K562 (cell line): ENCODE results near the gene HRCT1. TPM values are rescaled to one million over a fixed set of nuclear protein-coding genes. Genes with fewer than 3 reads are reported as not detected.

Experiments
- ATAC-seq: fragments of 200-7000 bp; cut with Tn5 transposase; 3 replicates; pipeline ENCODE4 v1.9.1; 2020; ENCODE audit warnings: moderate library complexity
- BruUV-seq: library from RNA; stranded (reverse); fragments of 400-500 nt; replicated peaks from 2 replicates; lab custom pipeline; 2021; lab: Mats Ljungman, UMichigan
- CTCF ChIA-PET: fragments of 300-600 bp; formaldehyde crosslinking; extraction: SDS; loops from one replicate; lab custom pipeline; 2021; ENCODE audit warnings: low intra/inter-chr PET ratio; lab: Yijun Ruan, JAX
- POLR2A ChIA-PET: fragments of 300-600, 350-650 bp; sonication (Branson Sonifier 250); formaldehyde crosslinking; extraction: SDS; loops from one replicate; lab custom pipeline; 2021; ENCODE audit warnings: antibody characterized with exemption, inconsistent platforms; lab: Yijun Ruan, JAX
- DNase-seq, 4 experiments: peaks; one replicate each; pipeline versions ENCODE4 v3.0.0 to v3.0.0-alpha.2; 2011 to 2018; ENCODE audit warnings: low spot score in 3 of 4, mixed read lengths in 3 of 4; ENCODE audit errors: extremely low read depth in 1 of 4
- FAIRE-seq: peaks from 2 replicates; lab custom pipeline; 2011; peaks lifted over from hg19 to GRCh38; lab: Jason Lieb, UNC
- H2AFZ ChIP-seq: 2 replicates; pipeline ENCODE4 v1.6.0; 2011; ENCODE audit warnings: low read depth, low read length, control low read depth, inconsistent platforms
- H3K27ac ChIP-seq: fragments of 200-600 bp; 3 replicates; pipeline ENCODE4 v1.8.0; 2011; ENCODE audit warnings: low read depth, mild to moderate bottlenecking, control low read depth, inconsistent platforms, low read length, moderate library complexity, mixed read lengths; ENCODE audit errors: extremely low read depth
- H3K27me3 ChIP-seq, 2 experiments: fragments of 300-600 bp in 1 of 2; 2 replicates in 1 of 2; 3 replicates in 1 of 2; pipeline versions ENCODE4 v1.6.0 to v1.8.0; 2011; ENCODE audit warnings: inconsistent platforms in 2 of 2, low read length in 2 of 2, mild to moderate bottlenecking in 1 of 2, mixed read lengths in 1 of 2, moderate library complexity in 1 of 2; ENCODE audit not compliant: control insufficient read depth in 2 of 2, insufficient read depth in 2 of 2
- H3K36me3 ChIP-seq: fragments of 300-600 bp; 3 replicates; pipeline ENCODE4 v1.8.0; 2011; ENCODE audit warnings: mild to moderate bottlenecking, low read length, inconsistent platforms; ENCODE audit not compliant: control insufficient read depth, insufficient read depth
- H3K4me1 ChIP-seq, 2 experiments: fragments of 200-600 bp in 1 of 2; replicated peaks in 1 of 2; 2 replicates in 1 of 2; 3 replicates in 1 of 2; pipeline versions ENCODE4 v1.5.1 to v1.8.0; 2011; ENCODE audit warnings: inconsistent platforms in 2 of 2, low read length in 2 of 2, mild to moderate bottlenecking in 1 of 2, mixed read lengths in 1 of 2, moderate library complexity in 1 of 2; ENCODE audit not compliant: control insufficient read depth in 2 of 2, insufficient read depth in 2 of 2
- H3K4me2 ChIP-seq: 2 replicates; pipeline ENCODE4 v1.6.1; 2011; ENCODE audit warnings: low read length, control low read depth, inconsistent platforms, mixed read lengths; ENCODE audit not compliant: insufficient read depth
- H3K4me3 ChIP-seq: fragments of 200-600 bp; sonication (generic), shearing (Covaris generic); 2 replicates; pipeline ENCODE4 v1.5.1; 2016; ENCODE audit warnings: control low read depth, inconsistent platforms
- H3K79me2 ChIP-seq: fragments of 200-600 bp; 3 replicates; pipeline ENCODE4 v1.8.0; 2011; ENCODE audit warnings: low read length, inconsistent platforms; ENCODE audit not compliant: control insufficient read depth, insufficient read depth
- H3K9ac ChIP-seq, 2 experiments: 2 replicates each; pipeline versions ENCODE4 v1.6.0 to v1.6.1; 2011; ENCODE audit warnings: low read depth in 2 of 2, low read length in 2 of 2, control low read depth in 1 of 2, inconsistent platforms in 1 of 2, mild to moderate bottlenecking in 1 of 2, mixed read lengths in 1 of 2; ENCODE audit not compliant: insufficient read depth in 1 of 2
- H3K9me1 ChIP-seq: one replicate; pipeline ENCODE4 v1.6.0; 2011; ENCODE audit warnings: inconsistent platforms, mild to moderate bottlenecking, low read length, moderate library complexity; ENCODE audit not compliant: control insufficient read depth, insufficient read depth
- H3K9me3 ChIP-seq: replicated peaks from 2 replicates; pipeline ENCODE4 v1.5.1; 2011; ENCODE audit warnings: low read depth, low read length, inconsistent platforms; ENCODE audit not compliant: control insufficient read depth, insufficient read depth
- H4K20me1 ChIP-seq: replicated peaks from 2 replicates; pipeline ENCODE4 v1.6.1; 2011; ENCODE audit warnings: low read length, inconsistent platforms, mixed read lengths; ENCODE audit not compliant: control insufficient read depth, insufficient read depth
- ATF1 ChIP-seq, 2 experiments: fragments of 450-650 bp in 1 of 2; IDR thresholded peaks; 2 replicates each; pipeline ENCODE4 v1.6.1; 2016; ENCODE audit warnings: missing compliant biosample characterization in 1 of 2, missing genetic modification characterization in 1 of 2
- JUND ChIP-seq, 2 experiments: IDR thresholded peaks; 2 replicates in 1 of 2; 3 replicates in 1 of 2; pipeline ENCODE4 v1.6.1; 2011; ENCODE audit warnings: borderline replicate concordance in 2 of 2, low read depth in 2 of 2, low read length in 2 of 2, improper control_type of control experiment in 1 of 2, missing biosample characterization in 1 of 2, missing genetic modification characterization in 1 of 2, missing genetic modification reagents in 1 of 2
- NELFE ChIP-seq: IDR thresholded peaks from 2 replicates; pipeline ENCODE4 v1.6.1; 2011; ENCODE audit warnings: mild to moderate bottlenecking; ENCODE audit not compliant: insufficient read depth, insufficient read length
- NFIC ChIP-seq: fragments of 450-650 bp; IDR thresholded peaks from 2 replicates; pipeline ENCODE4 v1.6.1; 2017; ENCODE audit warnings: mild to moderate bottlenecking, inconsistent platforms
- NR1H2 ChIP-seq: sonication (generic); formaldehyde crosslinking; IDR thresholded peaks from 2 replicates; pipeline ENCODE4 v1.4.0; 2020; ENCODE audit warnings: mild to moderate bottlenecking, missing genetic modification reagents
- ZNF507 ChIP-seq: conservative IDR thresholded peaks from 2 replicates; pipeline ENCODE4 v1.6.1; 2017; ENCODE audit warnings: missing genetic modification characterization, missing compliant biosample characterization
- WGBS: fragments of 100-300 bp; shearing (Covaris generic); methylation state at CpG from one replicate; pipeline ENCODE4 v1.1.6; 2016; ENCODE audit warnings: low coverage, mixed read lengths; ENCODE audit not compliant: insufficient coverage; ENCODE audit errors: missing lambda C conversion rate; 5-methylcytosine and 5-hydroxymethylcytosine counted together
- in situ Hi-C: fragments of 300-500 bp; cut with MboI; formaldehyde crosslinking; loops from 4 replicates; pipeline ENCODE4 v1.15.0; 2018; ENCODE audit warnings: inconsistent platforms, mixed read lengths
- intact Hi-C: fragments of 100-400 bp; cut with micrococcal nuclease; formaldehyde crosslinking; loops from 2 replicates; pipeline ENCODE4 v1.14.2; 2022
- polyA plus RNA-seq, 8 experiments: library from polyadenylated mRNA; depleted of rRNA in 4 of 8; stranded (reverse) in 5 of 8; unstranded in 3 of 8; fragments of >200 nt; fragmentation: Nextera tagmentation in 2 of 8; fragmentation: Illumina TruSeq in 1 of 8; extraction: Ambion mirVana in 2 of 8; extraction: Trizol in 1 of 8; gene quantifications; 2 replicates each; pipeline versions ENCODE4 v1.2.1 to v1.2.3, GENCODE V29; 2011 to 2014; ENCODE audit warnings: inconsistent platforms in 1 of 8, missing spikeins in 1 of 8
- total RNA-seq, 7 experiments: library from RNA; depleted of rRNA in 6 of 7; stranded (reverse); fragments of >200 nt in 6 of 7; fragmentation: Illumina TruSeq in 2 of 7; extraction: Trizol in 2 of 7; gene quantifications; 2 replicates each; pipeline versions ENCODE4 v1.2.1 to v1.2.3, GENCODE V29; 2011 to 2021; ENCODE audit warnings: low replicate concordance in 1 of 7

The HRCT1 gene
- total and polyA plus RNA-seq, 9 of the 15 experiments (the other 6 are each of a cell fraction or from before 2014, with no cell fraction given): 0.40 TPM; not detected in 8

- DNase-seq (peak in 1 of 4 experiments; percentile 24), FAIRE-seq (no peak), ATAC-seq (no peak)
- Histone ChIP-seq H4K20me1 (no peaks in the 10 kb centered on the region), H3K4me1 (peaks cover 7 to 45% of the 10 kb centered on the region in 2 experiments; a peak in 4 of 5 replicates), H3K27ac (no peak overlapping the region), H3K79me2 (no peaks in the 10 kb centered on the region), H3K9me3 (no peaks in the 10 kb centered on the region), H3K4me3 (no peak overlapping the region), H3K9me1 (no peaks in the 10 kb centered on the region), H3K36me3 (no peaks in the 10 kb centered on the region), H3K27me3 (no peaks in the 10 kb centered on the region), H3K4me2 (no peak overlapping the region), H3K9ac (peak overlapping the region in 1 of 2 experiments; percentile 58; a peak in 1 of 4 replicates), H2AFZ (no peak overlapping the region)
- in situ Hi-C loops: no loop called here
- BruUV-seq: no TSS peak
- CTCF ChIA-PET: no interaction called here
- intact Hi-C loops: no loop called here
- WGBS: 43% methylated on average over 7 of the region's 13 CpGs
- TF ChIP-seq JUND (IDR thresholded peaks at IDR 0.05; ENCODE audit: borderline replicate concordance, low read depth, low read length) (peak; percentile 31; the same call in 1 of the 2 replicates), JUND (tag; IDR thresholded peaks at IDR 0.05; ENCODE audit: borderline replicate concordance, low read depth, low read length) (no peak), ZNF507 (tag) (no peak), ATF1 (CRISPR knock-in tag; IDR thresholded peaks at IDR 0.05) (no peak), ATF1 (tag; IDR thresholded peaks at IDR 0.05) (no peak), NELFE (no peak), NFIC (peak; percentile 64), NR1H2 (CRISPR knock-in tag) (no peak)
- POLR2A ChIA-PET: interaction anchor here (0.9 kb wide), 1 partner anchor 176 kb away, joined by 4 read pairs; the partner anchor contains the start of genes CREB3 and TLN1
Observed at GRCh38 chr9:35907711-35908503, 1.9 kb downstream of the HRCT1 start.
